HepG2 (cell line): Measurements from ENCODE around the gene HACD1. TPM values are rescaled to one million over a fixed set of nuclear protein-coding genes. Genes with fewer than 3 reads are reported as not detected.

ENCODE experiments used
- ARNT2 ChIP-seq: sonication (generic); formaldehyde crosslinking; IDR thresholded peaks from 2 replicates; pipeline ENCODE4 v1.8.0; 2022; ENCODE audit warnings: mild to moderate bottlenecking, low read depth, missing genetic modification reagents, moderate library complexity
- HES4 ChIP-seq: sonication (generic); formaldehyde crosslinking; IDR thresholded peaks from 2 replicates; pipeline ENCODE4 v1.9.0; 2021; ENCODE audit warnings: mild to moderate bottlenecking, missing genetic modification reagents, borderline replicate concordance
- IRF1 ChIP-seq: sonication (generic); formaldehyde crosslinking; IDR thresholded peaks from 2 replicates; pipeline ENCODE4 v1.4.0; 2020; ENCODE audit warnings: low read depth, mild to moderate bottlenecking, missing genetic modification reagents
- MAFF ChIP-seq: IDR thresholded peaks from 2 replicates; pipeline ENCODE4 v1.6.1; 2011; ENCODE audit warnings: low read depth, low read length, improper control_type of control experiment
- MYPOP ChIP-seq: sonication (generic); formaldehyde crosslinking; IDR thresholded peaks from 2 replicates; pipeline ENCODE4 v1.8.1; 2023; ENCODE audit warnings: mild to moderate bottlenecking, moderate library complexity, missing genetic modification reagents
- NFE2L2 ChIP-seq: fragments of 150-350 bp; IDR thresholded peaks from 2 replicates; pipeline ENCODE4 v1.6.1; 2014; ENCODE audit warnings: low read length
- POGK ChIP-seq: sonication (generic); formaldehyde crosslinking; conservative IDR thresholded peaks from 2 replicates; pipeline ENCODE4 v1.8.0; 2022; ENCODE audit warnings: mild to moderate bottlenecking, moderate library complexity, missing genetic modification reagents
- SNAPC5 ChIP-seq: sonication (generic); formaldehyde crosslinking; IDR thresholded peaks from 2 replicates; pipeline ENCODE4 v1.8.1; 2023; ENCODE audit warnings: mild to moderate bottlenecking, missing genetic modification reagents, borderline replicate concordance
- SOX5 ChIP-seq: IDR thresholded peaks from 2 replicates; pipeline ENCODE4 v1.6.1; 2016; ENCODE audit warnings: borderline replicate concordance
- USF2 ChIP-seq, 2 experiments: sonication (generic) in 1 of 2; formaldehyde crosslinking in 1 of 2; IDR thresholded peaks; 2 replicates each; pipeline versions ENCODE4 v1.5.1 to v1.6.1; 2011 to 2020; ENCODE audit warnings: borderline replicate concordance in 1 of 2, low read depth in 1 of 2, low read length in 1 of 2, mild to moderate bottlenecking in 1 of 2, missing genetic modification reagents in 1 of 2, moderate library complexity in 1 of 2
- ZFP91 ChIP-seq: sonication (generic); formaldehyde crosslinking; IDR thresholded peaks from 2 replicates; pipeline ENCODE4 v1.9.0; 2022; ENCODE audit warnings: missing genetic modification reagents, mild to moderate bottlenecking, borderline replicate concordance
- ZNF138 ChIP-seq: sonication (generic); formaldehyde crosslinking; IDR thresholded peaks from 2 replicates; pipeline ENCODE4 v1.5.0; 2020; ENCODE audit warnings: mild to moderate bottlenecking, low read depth, missing genetic modification reagents
- ZNF232 ChIP-seq: sonication (generic); formaldehyde crosslinking; IDR thresholded peaks from 2 replicates; pipeline ENCODE4 v1.4.0; 2020; ENCODE audit warnings: missing genetic modification reagents, borderline replicate concordance
- ZNF263 ChIP-seq: sonication (generic); formaldehyde crosslinking; IDR thresholded peaks from 2 replicates; pipeline ENCODE4 v1.4.0; 2020; ENCODE audit warnings: missing genetic modification reagents
- ZNF350 ChIP-seq: sonication (generic); formaldehyde crosslinking; IDR thresholded peaks from 2 replicates; pipeline ENCODE4 v1.4.0; 2020; ENCODE audit warnings: mild to moderate bottlenecking, low read depth, missing genetic modification reagents, borderline replicate concordance
- ZNF576 ChIP-seq: sonication (generic); formaldehyde crosslinking; IDR thresholded peaks from 2 replicates; pipeline ENCODE4 v1.4.0; 2020; ENCODE audit warnings: mild to moderate bottlenecking, missing genetic modification reagents
- ZNF614 ChIP-seq: IDR thresholded peaks from 2 replicates; pipeline ENCODE4 v1.6.1; 2018; ENCODE audit warnings: missing biosample characterization, missing genetic modification reagents, inconsistent platforms, borderline replicate concordance
- ZNF616 ChIP-seq: sonication (generic); formaldehyde crosslinking; IDR thresholded peaks from 2 replicates; pipeline ENCODE4 v1.5.0; 2020; ENCODE audit warnings: low read depth, mild to moderate bottlenecking, missing genetic modification reagents
- ZNF619 ChIP-seq: sonication (generic); formaldehyde crosslinking; IDR thresholded peaks from 2 replicates; pipeline ENCODE4 v1.4.0; 2020; ENCODE audit warnings: mild to moderate bottlenecking, missing genetic modification reagents
- ZNF652 ChIP-seq: IDR thresholded peaks from 2 replicates; pipeline ENCODE4 v1.6.1; 2016; ENCODE audit warnings: low read depth, borderline replicate concordance
- ZNF7 ChIP-seq: IDR thresholded peaks from 2 replicates; pipeline ENCODE4 v1.6.1; 2016; ENCODE audit warnings: missing biosample characterization, missing genetic modification reagents
- polyA plus RNA-seq, 8 experiments: library from polyadenylated mRNA; depleted of rRNA in 3 of 8; stranded (reverse) in 7 of 8; unstranded in 1 of 8; fragments of >200 nt; fragmentation: Illumina TruSeq in 4 of 8; extraction: Trizol in 4 of 8; gene quantifications; 2 replicates each; pipeline versions ENCODE4 v1.2.1 to v1.2.3, GENCODE V29; 2011 to 2016; ENCODE audit warnings: low read depth in 4 of 8, missing spikeins in 1 of 8, mixed read lengths in 1 of 8; ENCODE audit not compliant: insufficient read depth in 1 of 8
- total RNA-seq, 5 experiments: library from RNA; depleted of rRNA; stranded (reverse); fragments of >200 nt; fragmentation: Illumina TruSeq; extraction: Trizol; gene quantifications; 2 replicates each; pipeline ENCODE4 v1.2.3, GENCODE V29; 2016; ENCODE audit warnings: low read depth in 1 of 5

Gene HACD1
- total and polyA plus RNA-seq, 2 of the 13 experiments (the other 11 are each of a cell fraction or from before 2014, with no cell fraction given), result 43.4 to 47.6 TPM

GRCh38 chr10:17644485-17644943 lies 27.3 kb upstream of the HACD1 start (continued):
- TF ChIP-seq USF2 (IDR thresholded peaks at IDR 0.05; ENCODE audit: low read depth, low read length) (no peak), USF2 (CRISPR knock-in tag; IDR thresholded peaks at IDR 0.05; ENCODE audit: borderline replicate concordance) (no peak), ARNT2 (CRISPR knock-in tag) (no peak), ZNF138 (CRISPR knock-in tag) (no peak), MYPOP (CRISPR knock-in tag) (peak; percentile 31; the same call in 1 of the 2 replicates), ZNF614 (CRISPR knock-in tag) (0 out of 2 replicates have a peak, but pooled peaks have one; percentile 18), ZNF652 (CRISPR knock-in tag) (no peak), MAFF (peak; percentile 72), SOX5 (CRISPR knock-in tag) (no peak), ZNF7 (CRISPR knock-in tag) (no peak), ZFP91 (CRISPR knock-in tag) (0 out of 2 replicates have a peak, but pooled peaks have one; percentile 52), HES4 (no peak), ZNF616 (no peak), ZNF350 (0 out of 2 replicates have a peak, but pooled peaks have one; percentile 1), NFE2L2 (no peak), ZNF263 (0 out of 2 replicates have a peak, but pooled peaks have one; percentile 6), IRF1 (CRISPR knock-in tag) (no peak), SNAPC5 (CRISPR knock-in tag) (no peak), ZNF619 (no peak), POGK (CRISPR knock-in tag) (no peak), ZNF232 (no peak), ZNF576 (CRISPR knock-in tag) (no peak)
